Raji (cell line): ENCODE measurements around the gene TIAM1.

Experiments
- POLR2A ChIP-seq: IDR thresholded peaks from 2 replicates; pipeline ENCODE4 v1.6.1; 2011; ENCODE audit warnings: low read depth, low read length, control low read depth; ENCODE audit not compliant: insufficient read depth

Gene TIAM1

GRCh38 chr21:31141389-31142000 is 202.6 kb downstream of the TIAM1 start:
- no peak for TF ChIP-seq POLR2A

GRCh38 chr21:31140676-31141075 is 203.4 kb downstream of the TIAM1 start:
- no peak for TF ChIP-seq POLR2A

- no peak for TF ChIP-seq POLR2A
These were observed 204.0 kb downstream of the TIAM1 start for GRCh38 chr21:31140025-31140424.

- no peak for TF ChIP-seq POLR2A
These were observed 206.1 kb downstream of the TIAM1 start for GRCh38 chr21:31137960-31138359.

GRCh38 chr21:31136891-31137290 is 207.2 kb downstream of the TIAM1 start:
- no peak for TF ChIP-seq POLR2A

GRCh38 chr21:31135531-31136184 is 208.4 kb downstream of the TIAM1 start:
- TF ChIP-seq POLR2A, result no peak

GRCh38 chr21:31133243-31133830 is 210.7 kb downstream of the TIAM1 start:
- no peak for TF ChIP-seq POLR2A

GRCh38 chr21:31132574-31133242 is 211.4 kb downstream of the TIAM1 start:
- TF ChIP-seq POLR2A, result no peak

- TF ChIP-seq POLR2A, result no peak
These were observed 213.2 kb downstream of the TIAM1 start for GRCh38 chr21:31130821-31131220.

- no peak for TF ChIP-seq POLR2A
These were observed 215.8 kb downstream of the TIAM1 start for GRCh38 chr21:31128234-31128633.

- TF ChIP-seq POLR2A, result no peak
These were observed 220.1 kb downstream of the TIAM1 start for GRCh38 chr21:31124010-31124409.

GRCh38 chr21:31119199-31119598 is 224.9 kb downstream of the TIAM1 start:
- TF ChIP-seq POLR2A, result no peak

- TF ChIP-seq POLR2A, result no peak
These were observed 226.7 kb downstream of the TIAM1 start for GRCh38 chr21:31117128-31117916.

- TF ChIP-seq POLR2A, result no peak
These were observed 228.8 kb downstream of the TIAM1 start for GRCh38 chr21:31115249-31115648.

GRCh38 chr21:31111093-31111492 is 233.0 kb downstream of the TIAM1 start:
- TF ChIP-seq POLR2A, result no peak
